Ramos (cell line): ENCODE data around the gene ADRA2B.

Source experiments
- in situ Hi-C: fragments of 300-500 bp; cut with MboI; formaldehyde crosslinking; loops from one replicate; pipeline ENCODE4 v1.14.3; 2022; ENCODE audit warnings: low sequenced_read_pairs; ENCODE audit not compliant: unreplicated experiment

The ADRA2B gene

GRCh38 chr2:96108541-96109360 is 7.6 kb downstream of the ADRA2B start:
- in situ Hi-C loops, result loop anchor here (25.0 kb wide), 2 partner anchors 96 to 404 kb away; partner anchors contain the start of gene NEURL3

GRCh38 chr2:96108151-96108540 is 8.2 kb downstream of the ADRA2B start:
- in situ Hi-C loops, result loop anchor here (25.0 kb wide), 2 partner anchors 96 to 404 kb away; partner anchors contain the start of gene NEURL3

DNA sequence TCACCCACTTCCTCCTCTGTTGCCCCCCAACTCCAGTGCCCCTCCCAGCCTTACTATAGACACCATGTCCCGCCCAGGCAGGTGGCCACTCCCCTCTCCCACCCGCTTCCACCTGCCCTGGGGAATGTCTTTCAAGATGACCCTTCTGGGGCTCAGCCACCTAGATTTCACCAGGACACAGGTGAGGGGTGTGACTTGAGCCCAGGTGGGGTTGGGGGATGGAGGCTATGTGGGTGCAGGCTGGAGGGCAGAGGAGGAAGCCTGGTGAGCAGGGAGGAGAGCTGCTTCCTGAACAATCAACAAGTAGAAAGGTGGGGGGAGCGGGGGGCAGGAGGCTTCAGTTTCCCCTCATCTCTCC is 8.7 kb downstream of the ADRA2B start:
- in situ Hi-C loops, result loop anchor here (25.0 kb wide), 2 partner anchors 95 to 405 kb away; partner anchors contain the start of gene NEURL3

- in situ Hi-C loops, result loop anchor here (25.0 kb wide), 2 partner anchors 95 to 405 kb away; partner anchors contain the start of gene NEURL3
Observed at GRCh38 chr2:96106991-96107707, 9.2 kb downstream of the ADRA2B start.

GRCh38 chr2:96105994-96106715 is 10.2 kb downstream of the ADRA2B start:
- in situ Hi-C loops, result loop anchor here (25.0 kb wide), 2 partner anchors 94 to 406 kb away; partner anchors contain the start of gene NEURL3

DNA sequence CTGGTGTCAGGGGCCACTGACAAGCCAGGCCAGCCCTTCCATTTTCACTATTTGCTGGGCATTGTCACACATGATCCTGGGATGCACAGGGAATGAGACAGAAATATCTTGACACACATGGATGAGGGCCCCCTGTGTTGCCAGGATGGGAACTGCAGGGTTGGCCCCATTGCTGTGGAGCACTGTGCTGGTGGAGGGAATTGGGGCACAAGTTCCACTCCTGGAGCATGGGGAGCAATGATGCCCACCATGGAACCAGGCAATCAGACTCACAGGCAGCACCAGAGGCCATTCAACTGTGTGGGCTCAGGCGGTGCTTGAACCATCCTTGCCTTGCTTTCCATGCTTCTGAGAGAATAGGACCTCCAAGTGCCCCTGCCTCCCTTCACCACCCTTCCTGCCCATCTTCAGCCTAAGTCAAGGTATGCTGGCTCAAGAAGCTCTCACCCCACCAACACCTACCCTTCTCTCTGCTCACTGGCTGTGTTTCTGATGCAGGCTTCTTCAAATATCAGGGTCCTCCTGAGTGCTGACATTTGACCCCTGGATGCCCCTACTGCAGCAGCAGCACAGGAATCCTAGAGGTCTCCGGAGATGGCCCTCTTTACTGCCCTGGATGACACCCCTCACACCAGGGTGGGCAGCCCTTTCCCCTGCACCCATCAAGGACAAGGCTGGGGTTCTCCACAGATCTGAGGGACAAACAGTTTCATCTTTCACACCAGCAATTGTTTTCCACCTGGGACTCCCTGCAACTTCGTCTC is 11.0 kb downstream of the ADRA2B start:
- in situ Hi-C loops, result loop anchor here (25.0 kb wide), 2 partner anchors 93 to 407 kb away; partner anchors contain the start of gene NEURL3

- in situ Hi-C loops, result loop anchor here (25.0 kb wide), 2 partner anchors 92 to 408 kb away; partner anchors contain the start of gene NEURL3
Observed at GRCh38 chr2:96104487-96104861, 11.9 kb downstream of the ADRA2B start.

GRCh38 chr2:96103761-96104486 is 12.4 kb downstream of the ADRA2B start:
- in situ Hi-C loops, result loop anchor here (25.0 kb wide), 2 partner anchors 92 to 408 kb away; partner anchors contain the start of gene NEURL3

DNA sequence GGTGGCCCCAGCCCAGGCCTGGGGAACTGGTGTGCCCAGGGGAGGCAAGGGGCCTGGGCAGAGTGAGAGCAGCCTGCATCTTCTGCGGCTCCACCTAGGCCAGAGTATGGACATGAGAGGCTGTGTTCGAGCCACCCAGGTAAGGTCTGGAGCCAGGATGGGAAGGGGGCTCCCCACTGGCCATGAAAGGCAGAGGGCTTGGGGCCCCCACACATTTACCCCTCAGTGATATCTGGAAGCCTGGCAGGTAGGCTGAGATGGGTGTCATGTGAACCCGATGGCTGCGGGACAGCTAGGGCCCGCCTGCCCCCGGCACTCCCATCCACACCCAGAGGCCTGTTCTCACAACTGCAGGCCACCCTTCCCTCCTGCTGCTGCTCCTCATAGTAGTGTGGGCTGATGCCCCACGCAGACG is 13.2 kb downstream of the ADRA2B start:
- in situ Hi-C loops, result loop anchor here (25.0 kb wide), 2 partner anchors 91 to 409 kb away; partner anchors contain the start of gene NEURL3

GRCh38 chr2:96102596-96103186 is 13.7 kb downstream of the ADRA2B start:
- in situ Hi-C loops, result loop anchor here (25.0 kb wide), 2 partner anchors 90 to 410 kb away; partner anchors contain the start of gene NEURL3

DNA sequence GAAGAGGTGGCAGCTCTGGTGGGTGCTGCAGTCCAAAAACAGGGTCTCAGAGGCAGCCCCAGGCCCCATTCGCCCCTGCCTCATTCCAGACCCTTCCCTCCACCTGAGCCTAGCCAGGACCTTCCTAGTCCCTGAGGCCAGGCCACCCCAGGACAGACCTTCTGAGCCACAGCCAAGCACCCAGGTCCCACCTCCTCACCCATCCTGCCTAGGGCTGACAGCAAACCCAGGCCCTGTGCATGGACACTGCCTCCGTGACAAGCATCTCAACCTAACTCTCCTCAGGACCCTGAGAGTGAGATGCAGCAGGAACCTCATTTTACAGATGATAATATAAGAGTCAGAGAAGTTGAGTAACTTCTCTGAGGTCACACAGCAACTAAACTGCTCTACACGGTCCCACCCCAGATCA is 15.5 kb downstream of the ADRA2B start:
- in situ Hi-C loops, result loop anchor here (25.0 kb wide), 2 partner anchors 89 to 411 kb away; partner anchors contain the start of gene NEURL3

DNA sequence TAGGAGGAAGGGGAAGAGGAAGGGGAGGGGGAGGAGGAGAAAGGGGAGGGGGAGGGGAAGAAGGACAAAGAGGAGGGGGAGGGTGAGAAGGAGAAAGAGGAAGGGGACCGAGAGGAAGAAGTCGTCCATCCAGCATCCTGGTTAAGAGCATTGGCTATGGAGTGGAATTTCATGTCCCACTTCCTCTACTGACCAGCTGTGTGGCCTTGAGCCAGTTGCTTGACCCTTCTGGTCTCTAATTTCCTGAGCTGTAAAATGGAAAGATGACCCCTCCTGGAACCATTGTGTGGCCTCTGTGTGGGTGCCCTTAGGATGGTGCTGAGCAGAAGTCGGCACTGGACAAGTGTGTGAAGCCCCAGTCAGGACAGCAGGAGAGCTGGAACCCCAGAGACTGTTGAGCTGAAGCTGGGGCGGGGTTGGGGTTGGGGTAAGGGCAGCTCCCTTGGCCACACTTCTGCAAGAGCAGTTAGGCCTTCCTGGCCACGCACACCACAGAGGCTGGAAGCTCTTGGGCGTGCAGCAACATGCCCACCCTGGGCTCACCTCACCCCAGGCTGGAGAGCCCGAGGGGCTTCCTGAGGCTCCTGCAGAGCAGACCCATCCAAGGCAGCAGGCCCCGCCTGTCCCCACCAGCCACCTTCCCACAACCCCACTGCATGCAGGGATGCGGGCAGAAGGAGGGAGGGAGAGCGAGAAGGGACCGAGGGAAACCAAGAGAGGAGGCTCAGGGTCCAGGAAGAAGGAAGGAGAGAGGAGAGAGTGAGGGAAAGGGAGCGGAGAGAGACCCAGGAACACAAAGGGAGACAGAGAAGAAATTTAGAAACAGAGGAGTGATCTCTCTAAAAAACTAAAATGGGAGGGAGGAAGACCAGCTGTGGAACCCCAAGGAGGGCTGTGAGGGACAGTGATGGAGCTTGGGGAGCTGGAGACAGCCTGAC is 16.2 kb downstream of the ADRA2B start:
- in situ Hi-C loops, result loop anchor here (25.0 kb wide), 2 partner anchors 88 to 412 kb away; partner anchors contain the start of gene NEURL3

DNA sequence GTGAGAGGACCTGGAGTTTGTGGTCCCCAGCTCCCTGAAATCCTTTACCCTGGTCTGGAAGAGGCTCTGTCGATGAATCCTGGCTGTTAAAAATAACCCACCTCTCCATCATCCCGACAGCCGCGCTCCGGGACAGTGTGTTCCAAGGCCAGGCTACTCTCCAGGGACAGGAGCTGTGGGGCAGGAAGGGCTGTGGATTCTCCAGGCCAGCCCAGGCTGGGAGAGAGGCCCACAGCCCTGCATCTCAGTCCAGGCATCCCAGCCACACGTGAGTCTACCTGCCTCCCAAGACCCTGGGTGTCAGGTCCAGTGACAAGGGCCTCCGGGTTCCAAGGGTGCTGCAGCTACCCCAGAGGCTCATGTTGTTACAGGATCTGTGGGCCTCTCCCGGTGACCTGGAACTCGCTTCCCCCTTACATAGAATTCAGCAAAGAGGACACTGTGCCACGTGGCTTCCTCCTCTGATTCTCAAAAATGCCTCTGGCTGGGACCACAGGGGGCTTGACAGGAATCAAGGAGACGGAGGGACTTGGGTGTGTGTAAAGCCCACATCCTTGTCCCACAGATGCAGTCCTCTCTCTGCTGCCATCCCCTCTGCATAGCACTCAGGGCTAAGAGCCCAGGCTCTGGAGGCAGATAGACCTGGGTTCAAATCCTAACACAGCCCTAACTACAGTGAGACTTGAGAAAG is 17.3 kb downstream of the ADRA2B start:
- in situ Hi-C loops, result no loop called here

DNA sequence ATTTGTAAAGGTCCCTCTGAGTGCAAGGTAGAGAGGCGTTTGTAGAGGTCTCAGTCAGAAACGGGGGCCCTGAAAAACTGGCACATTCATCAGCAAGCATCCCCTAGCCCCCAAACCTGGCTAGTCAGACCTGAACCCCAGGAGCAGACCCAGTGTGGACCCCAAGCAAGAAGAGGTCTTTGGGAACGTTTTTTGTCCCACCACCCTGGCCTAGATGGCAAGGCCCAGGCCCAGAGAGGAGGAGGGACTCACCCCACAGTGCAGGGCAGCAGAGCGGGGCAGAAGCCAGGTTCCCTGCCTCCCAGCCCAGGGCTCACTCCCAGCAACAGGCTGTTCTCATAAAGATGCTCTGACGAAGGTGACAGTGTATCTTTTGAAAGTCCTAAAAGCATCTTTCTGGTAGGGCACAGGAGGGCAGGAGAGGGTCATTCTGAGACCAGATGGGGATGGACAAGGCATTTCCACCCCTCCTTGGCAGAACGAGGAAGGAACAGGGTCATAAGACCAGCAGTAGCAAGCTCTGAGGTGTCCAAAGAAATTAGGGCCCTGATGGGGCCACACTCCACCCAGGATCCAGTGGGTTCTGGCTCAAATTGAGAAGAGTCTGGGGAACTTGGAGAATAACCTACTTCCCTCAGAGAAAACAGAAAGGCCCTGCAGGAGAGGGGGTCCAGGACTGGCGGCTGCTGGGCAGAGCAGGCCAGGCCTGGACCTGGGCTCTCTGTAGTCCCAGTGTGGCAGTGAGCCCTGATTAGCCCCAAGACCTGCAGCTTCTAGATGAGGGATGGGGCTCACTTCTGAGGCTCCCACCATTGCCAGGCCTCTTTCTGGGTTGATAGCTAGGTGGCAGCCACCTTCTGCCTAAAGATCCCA is 18.2 kb downstream of the ADRA2B start:
- in situ Hi-C loops, result no loop called here

DNA sequence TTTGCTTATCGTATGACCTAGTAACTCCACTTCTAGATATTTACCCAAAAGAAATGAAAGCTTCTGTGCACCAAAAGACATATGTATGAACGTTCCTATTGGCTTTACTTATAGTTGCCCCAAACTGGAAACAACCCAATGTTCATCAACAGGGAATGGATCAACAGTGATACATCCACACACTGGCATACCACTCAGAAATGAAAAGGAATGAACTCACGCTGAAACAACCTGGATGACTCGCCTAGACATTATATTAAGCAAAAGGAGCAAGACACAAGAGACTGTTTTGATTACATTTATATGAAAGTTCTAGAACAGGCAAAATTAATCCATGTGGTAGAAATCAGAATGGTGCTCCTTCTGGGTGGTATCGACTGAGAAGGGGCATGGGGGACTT is 18.9 kb downstream of the ADRA2B start:
- in situ Hi-C loops, result no loop called here
